GM18951 (cell line): ENCODE measurements around the gene TNS3.

Source experiments
- POLR2A ChIP-seq: IDR thresholded peaks from 4 replicates; pipeline ENCODE4 v1.6.1; 2011; ENCODE audit warnings: mild to moderate bottlenecking; ENCODE audit not compliant: insufficient read length, insufficient read depth; ENCODE audit errors: extremely low read depth
- in situ Hi-C: fragments of 300-500 bp; cut with MboI; formaldehyde crosslinking; loops from one replicate; pipeline ENCODE4 v1.12.0; 2022; ENCODE audit warnings: low sequenced_read_pairs, mixed read lengths, inconsistent platforms; ENCODE audit not compliant: unreplicated experiment

TNS3 gene

GRCh38 chr7:47314728-47315607 lies 266.9 kb downstream of the TNS3 start:
- no peak for TF ChIP-seq POLR2A
- in situ Hi-C loops: no loop called here

GRCh38 chr7:47314248-47314647 lies 267.7 kb downstream of the TNS3 start:
- in situ Hi-C loops: no loop called here
- TF ChIP-seq POLR2A: no peak

- no peak for TF ChIP-seq POLR2A
- in situ Hi-C loops: no loop called here
Measured at GRCh38 chr7:47313564-47313963, 268.3 kb downstream of the TNS3 start.

GRCh38 chr7:47311891-47312290 lies 270.0 kb downstream of the TNS3 start:
- in situ Hi-C loops: no loop called here
- TF ChIP-seq POLR2A: no peak

DNA sequence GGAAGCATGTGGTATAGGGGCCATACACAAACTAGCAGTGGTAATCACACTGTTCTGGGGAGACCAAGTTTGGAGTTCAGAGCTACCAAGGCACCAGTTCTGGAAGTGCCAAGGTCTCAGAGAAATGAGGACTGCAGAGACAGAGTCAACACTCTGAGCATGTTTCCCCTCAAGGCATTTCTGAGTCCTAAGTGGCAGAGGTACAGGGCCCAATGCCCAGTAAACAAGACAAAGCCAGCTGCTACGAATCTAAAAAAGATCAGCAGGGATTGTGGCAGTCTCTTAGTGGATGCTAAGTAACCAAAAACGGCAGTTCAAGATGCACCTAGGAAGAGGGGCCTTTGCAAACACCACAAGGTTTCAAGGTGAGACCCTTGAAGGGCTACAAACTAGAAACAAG lies 271.9 kb downstream of the TNS3 start:
- in situ Hi-C loops: no loop called here
- no peak for TF ChIP-seq POLR2A

- in situ Hi-C loops: no loop called here
Measured at GRCh38 chr7:47308808-47309207, 273.1 kb downstream of the TNS3 start.

DNA sequence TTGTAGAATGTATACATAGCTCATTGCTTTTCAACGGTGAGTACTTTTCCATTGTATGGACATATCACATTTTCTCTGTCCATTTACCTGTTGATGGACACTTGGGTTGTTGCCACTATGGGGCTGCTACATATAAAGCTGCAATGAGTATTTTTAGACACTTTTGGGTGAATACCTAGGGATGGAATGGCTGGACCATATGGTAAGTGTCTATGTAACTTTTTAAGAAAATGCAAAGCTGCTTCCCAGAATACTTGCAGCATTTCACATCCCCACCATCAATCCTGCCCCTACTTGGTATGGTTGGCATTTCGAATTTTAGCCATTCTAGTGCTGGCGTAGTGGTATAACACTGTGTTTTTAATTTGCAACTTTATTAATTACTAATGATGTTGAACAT lies 274.6 kb downstream of the TNS3 start:
- TF ChIP-seq POLR2A: no peak
- in situ Hi-C loops: no loop called here

More at GRCh38 chr7:47308808-47309207, 273.1 kb downstream of the TNS3 start:
- no peak for TF ChIP-seq POLR2A

DNA sequence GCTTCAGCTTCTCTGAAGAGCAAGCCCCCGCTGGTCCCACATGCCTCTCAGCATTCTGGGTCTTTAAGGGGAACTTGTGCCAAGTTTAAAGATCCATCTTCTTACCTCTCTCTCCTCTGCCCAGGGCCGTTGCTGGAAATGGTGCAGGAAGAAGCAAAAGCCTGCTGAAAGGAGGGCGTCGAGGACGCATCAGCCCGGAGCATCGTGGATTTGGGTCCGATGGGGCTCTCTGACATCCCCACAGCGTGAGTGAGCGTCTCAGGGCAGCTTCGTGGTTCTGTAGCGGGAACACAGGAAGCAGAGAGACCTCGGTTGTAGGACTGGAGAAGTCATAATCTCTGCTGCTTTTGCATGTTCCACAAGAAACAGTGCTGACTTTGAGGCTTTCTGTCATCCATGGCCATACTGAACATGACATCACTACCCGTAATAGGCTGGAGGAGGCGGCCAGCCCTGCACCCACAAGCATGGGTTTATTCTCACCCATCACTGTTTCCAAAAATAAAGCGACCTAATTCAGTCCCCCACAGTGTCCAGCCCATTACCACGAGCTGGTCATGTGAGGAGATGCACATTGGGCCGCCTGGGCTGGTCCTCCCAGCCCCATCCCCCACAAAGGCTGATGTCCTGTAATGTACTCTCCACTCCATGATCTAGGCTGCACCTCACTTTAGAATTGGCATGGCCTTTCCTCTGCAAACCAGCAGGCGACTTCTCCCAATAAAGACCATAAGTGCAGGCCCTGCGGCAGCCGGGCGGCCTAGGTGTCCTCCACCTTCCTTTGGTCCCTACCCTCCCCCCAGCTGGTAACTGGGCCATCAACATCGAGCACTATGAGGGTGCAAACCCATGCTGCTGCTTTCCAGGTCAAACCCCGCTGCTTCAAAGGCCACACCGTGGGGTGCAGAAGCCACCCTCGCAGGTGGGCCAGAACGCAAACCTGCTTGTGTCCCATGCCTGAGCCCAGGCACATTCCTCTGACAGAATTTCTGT lies 276.9 kb downstream of the TNS3 start:
- in situ Hi-C loops: no loop called here
- no peak for TF ChIP-seq POLR2A

- in situ Hi-C loops: no loop called here
- no peak for TF ChIP-seq POLR2A
Measured at GRCh38 chr7:47303695-47304453, 278.0 kb downstream of the TNS3 start.

DNA sequence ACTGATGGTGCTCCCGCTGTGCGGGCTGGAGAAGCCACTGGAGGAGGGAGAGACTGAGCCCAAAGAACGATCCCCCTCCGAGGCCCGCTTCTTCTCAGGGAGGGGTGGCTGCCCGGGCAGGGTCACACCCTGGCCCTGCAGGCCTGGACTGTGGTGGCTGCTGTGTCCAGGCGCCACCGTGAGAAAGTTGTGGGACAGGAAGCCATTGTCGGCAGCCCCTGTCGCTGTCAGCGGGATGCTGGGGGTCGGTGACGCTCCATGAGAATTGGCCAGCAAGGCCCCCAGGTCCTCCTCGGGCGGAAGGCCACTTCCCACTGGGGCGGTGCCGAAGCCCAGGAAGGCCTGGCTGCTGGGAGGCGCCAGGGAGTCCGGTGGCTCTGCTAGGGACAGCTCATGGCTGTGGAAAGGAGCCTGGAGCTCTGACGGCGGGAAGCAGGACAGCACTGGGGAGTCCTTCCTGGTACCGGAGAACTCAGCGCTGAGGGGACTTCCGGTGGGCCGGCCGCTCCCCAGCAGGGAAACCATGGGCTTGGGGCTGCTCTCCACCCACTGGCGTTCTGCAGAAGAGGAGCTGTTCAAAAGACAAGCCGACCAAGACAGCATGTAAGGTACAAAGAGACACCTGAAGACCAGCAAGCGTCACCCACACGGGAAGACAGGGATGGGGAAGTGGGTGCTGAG lies 278.8 kb downstream of the TNS3 start:
- no peak for TF ChIP-seq POLR2A
- in situ Hi-C loops: no loop called here

- TF ChIP-seq POLR2A: no peak
- in situ Hi-C loops: no loop called here
Measured at GRCh38 chr7:47302560-47302959, 279.4 kb downstream of the TNS3 start.

DNA sequence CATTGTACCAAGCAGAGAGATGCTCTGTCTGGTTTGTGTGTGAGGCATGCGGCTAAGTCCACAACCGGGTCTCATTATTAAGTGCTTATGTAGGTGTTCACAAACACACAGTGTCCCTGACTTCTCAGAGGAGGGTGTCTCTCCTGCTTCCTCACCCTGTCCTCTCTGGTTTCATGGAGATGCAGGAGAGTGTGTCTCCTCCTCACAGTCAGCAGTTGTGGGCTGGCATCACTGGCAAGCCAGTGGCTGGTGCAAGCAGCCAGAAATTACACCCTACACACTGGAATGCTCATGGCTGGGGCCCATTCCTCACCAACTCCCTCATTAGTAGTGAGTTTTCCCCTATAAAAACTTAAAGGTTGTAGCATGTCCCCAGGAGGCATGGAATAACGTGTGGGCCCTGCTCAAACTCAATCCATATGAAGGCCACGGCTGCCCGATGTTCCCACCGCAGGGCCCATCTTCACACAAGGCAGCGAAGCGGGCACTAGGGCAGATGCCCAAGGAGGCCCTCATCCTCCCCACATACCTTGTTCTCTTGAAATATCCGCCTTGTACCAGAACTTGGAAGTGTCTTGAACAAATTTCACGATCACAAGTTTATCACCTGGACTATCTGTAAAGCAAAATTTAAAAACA lies 280.1 kb downstream of the TNS3 start:
- in situ Hi-C loops: no loop called here
- TF ChIP-seq POLR2A: no peak

DNA sequence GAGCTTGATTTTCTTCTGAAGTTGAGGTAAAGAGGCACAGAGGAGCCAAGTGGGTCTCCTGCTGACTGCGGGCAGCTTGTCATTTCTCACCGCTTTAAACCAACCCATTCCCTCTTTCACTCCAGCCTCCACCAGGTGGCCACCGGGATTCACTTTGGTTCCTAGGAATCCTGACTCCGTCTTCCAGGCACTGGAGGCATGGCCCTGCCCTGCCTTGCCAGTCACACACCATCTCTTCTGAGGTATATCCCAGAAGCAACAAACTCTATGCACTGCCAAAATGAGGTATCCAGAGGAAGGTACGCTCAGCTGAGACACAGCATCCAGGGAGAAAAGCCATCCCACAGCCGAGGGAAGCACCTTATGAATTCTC lies 280.8 kb downstream of the TNS3 start:
- in situ Hi-C loops: no loop called here
- TF ChIP-seq POLR2A: no peak
